ENCODE data around the gene CHGA.

DNA sequence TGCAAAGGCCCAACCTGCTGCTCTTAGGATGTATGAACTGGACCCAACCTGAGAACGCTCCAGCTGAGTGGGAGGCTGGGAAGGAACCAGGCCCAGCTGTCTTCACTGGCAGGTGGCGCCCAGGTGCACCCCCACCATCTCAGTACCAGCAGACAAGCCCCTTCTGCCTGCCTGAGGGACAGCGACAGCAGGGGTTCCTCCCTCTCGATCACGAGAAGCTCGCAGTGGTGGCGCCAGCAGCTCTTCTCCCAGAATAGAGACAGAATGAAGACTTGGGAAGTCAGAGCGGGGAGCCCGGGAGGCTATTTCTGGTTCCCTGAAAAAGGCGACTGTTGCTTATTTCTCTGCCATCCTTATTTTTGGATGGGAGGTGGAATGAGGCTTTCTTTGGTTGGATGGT is 46.5 kb downstream of the CHGA start:
- TF ChIP-seq, protein P1, sequence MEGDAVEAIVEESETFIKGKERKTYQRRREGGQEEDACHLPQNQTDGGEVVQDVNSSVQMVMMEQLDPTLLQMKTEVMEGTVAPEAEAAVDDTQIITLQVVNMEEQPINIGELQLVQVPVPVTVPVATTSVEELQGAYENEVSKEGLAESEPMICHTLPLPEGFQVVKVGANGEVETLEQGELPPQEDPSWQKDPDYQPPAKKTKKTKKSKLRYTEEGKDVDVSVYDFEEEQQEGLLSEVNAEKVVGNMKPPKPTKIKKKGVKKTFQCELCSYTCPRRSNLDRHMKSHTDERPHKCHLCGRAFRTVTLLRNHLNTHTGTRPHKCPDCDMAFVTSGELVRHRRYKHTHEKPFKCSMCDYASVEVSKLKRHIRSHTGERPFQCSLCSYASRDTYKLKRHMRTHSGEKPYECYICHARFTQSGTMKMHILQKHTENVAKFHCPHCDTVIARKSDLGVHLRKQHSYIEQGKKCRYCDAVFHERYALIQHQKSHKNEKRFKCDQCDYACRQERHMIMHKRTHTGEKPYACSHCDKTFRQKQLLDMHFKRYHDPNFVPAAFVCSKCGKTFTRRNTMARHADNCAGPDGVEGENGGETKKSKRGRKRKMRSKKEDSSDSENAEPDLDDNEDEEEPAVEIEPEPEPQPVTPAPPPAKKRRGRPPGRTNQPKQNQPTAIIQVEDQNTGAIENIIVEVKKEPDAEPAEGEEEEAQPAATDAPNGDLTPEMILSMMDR (IDR thresholded peaks at IDR 0.05): no peak
- TF ChIP-seq, protein P2, sequence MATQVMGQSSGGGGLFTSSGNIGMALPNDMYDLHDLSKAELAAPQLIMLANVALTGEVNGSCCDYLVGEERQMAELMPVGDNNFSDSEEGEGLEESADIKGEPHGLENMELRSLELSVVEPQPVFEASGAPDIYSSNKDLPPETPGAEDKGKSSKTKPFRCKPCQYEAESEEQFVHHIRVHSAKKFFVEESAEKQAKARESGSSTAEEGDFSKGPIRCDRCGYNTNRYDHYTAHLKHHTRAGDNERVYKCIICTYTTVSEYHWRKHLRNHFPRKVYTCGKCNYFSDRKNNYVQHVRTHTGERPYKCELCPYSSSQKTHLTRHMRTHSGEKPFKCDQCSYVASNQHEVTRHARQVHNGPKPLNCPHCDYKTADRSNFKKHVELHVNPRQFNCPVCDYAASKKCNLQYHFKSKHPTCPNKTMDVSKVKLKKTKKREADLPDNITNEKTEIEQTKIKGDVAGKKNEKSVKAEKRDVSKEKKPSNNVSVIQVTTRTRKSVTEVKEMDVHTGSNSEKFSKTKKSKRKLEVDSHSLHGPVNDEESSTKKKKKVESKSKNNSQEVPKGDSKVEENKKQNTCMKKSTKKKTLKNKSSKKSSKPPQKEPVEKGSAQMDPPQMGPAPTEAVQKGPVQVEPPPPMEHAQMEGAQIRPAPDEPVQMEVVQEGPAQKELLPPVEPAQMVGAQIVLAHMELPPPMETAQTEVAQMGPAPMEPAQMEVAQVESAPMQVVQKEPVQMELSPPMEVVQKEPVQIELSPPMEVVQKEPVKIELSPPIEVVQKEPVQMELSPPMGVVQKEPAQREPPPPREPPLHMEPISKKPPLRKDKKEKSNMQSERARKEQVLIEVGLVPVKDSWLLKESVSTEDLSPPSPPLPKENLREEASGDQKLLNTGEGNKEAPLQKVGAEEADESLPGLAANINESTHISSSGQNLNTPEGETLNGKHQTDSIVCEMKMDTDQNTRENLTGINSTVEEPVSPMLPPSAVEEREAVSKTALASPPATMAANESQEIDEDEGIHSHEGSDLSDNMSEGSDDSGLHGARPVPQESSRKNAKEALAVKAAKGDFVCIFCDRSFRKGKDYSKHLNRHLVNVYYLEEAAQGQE (IDR thresholded peaks at IDR 0.05; ENCODE audit: insufficient read depth in 1 of 2, low read depth in 2 of 2, low read length in 1 of 2): no peak

Data from Panc1 (cell line).